Stimulated activated CD4-positive, alpha-beta T cell treated with anti-CD3 and anti-CD28 coated beads, Interleukin-15, amount 100 ng/mL, for 1 hour (primary cell): ENCODE results near the gene ACOX3.

Source experiments
- DNase-seq, 2 donors: peaks; one replicate each; pipeline ENCODE4 v3.0.0-alpha.2; 2020; ENCODE audit warnings: low read depth in 1 of 2, low spot score in 1 of 2

The ACOX3 gene

GRCh38 chr4:8325291-8325973 lies 115.1 kb downstream of the ACOX3 start:
- no peak for DNase-seq

- no peak for DNase-seq
Observed at GRCh38 chr4:8324640-8325239, 115.8 kb downstream of the ACOX3 start.

- no peak for DNase-seq
Observed at GRCh38 chr4:8323947-8324555, 116.5 kb downstream of the ACOX3 start.

- DNase-seq: no peak
Observed at GRCh38 chr4:8322794-8323704, 117.5 kb downstream of the ACOX3 start.

- no peak for DNase-seq
Observed at GRCh38 chr4:8321771-8322170, 118.8 kb downstream of the ACOX3 start.

- no peak for DNase-seq
Observed at GRCh38 chr4:8321220-8321619, 119.3 kb downstream of the ACOX3 start.

- DNase-seq: no peak
Observed at GRCh38 chr4:8320386-8320750, 120.2 kb downstream of the ACOX3 start.

- no peak for DNase-seq
Observed at GRCh38 chr4:8319731-8320385, 120.7 kb downstream of the ACOX3 start.

- DNase-seq: no peak
Observed at GRCh38 chr4:8319061-8319460, 121.5 kb downstream of the ACOX3 start.

- no peak for DNase-seq
Observed at GRCh38 chr4:8318509-8318908, 122.0 kb downstream of the ACOX3 start.

- no peak for DNase-seq
Observed at GRCh38 chr4:8317474-8317873, 123.0 kb downstream of the ACOX3 start.

- DNase-seq: no peak
Observed at GRCh38 chr4:8316911-8317351, 123.6 kb downstream of the ACOX3 start.
